Endothelial cell of umbilical vein (primary cell): ENCODE data around the gene NINJ2. TPM values are rescaled to one million over a fixed set of nuclear protein-coding genes. Genes with fewer than 3 reads are reported as not detected.

Experiments
- BruUV-seq: library from RNA; stranded (reverse); fragments of 400-500 nt; replicated peaks from 2 replicates; lab custom pipeline; 2021; lab: Mats Ljungman, UMichigan
- CTCF ChIA-PET: fragments of 300-600, 350-600 bp; sonication (Branson Sonifier 250); formaldehyde crosslinking; loops from one replicate; lab custom pipeline; 2021; ENCODE audit warnings: antibody characterized with exemption, inconsistent platforms; lab: Charles Lee
- POLR2A ChIA-PET: fragments of 300-600, 350-600 bp; sonication (Branson Sonifier 250); formaldehyde crosslinking; loops from one replicate; lab custom pipeline; 2021; ENCODE audit warnings: antibody characterized with exemption, inconsistent platforms; lab: Charles Lee
- DNase-seq: peaks from one replicate; pipeline ENCODE4 v3.0.0-alpha.2; 2011; ENCODE audit warnings: low read depth, low spot score
- FAIRE-seq: peaks from 2 replicates; lab custom pipeline; 2011; peaks lifted over from hg19 to GRCh38; lab: Jason Lieb, UNC
- H2AFZ ChIP-seq: 2 replicates; pipeline ENCODE4 v1.6.0; 2012; ENCODE audit warnings: low read depth, low read length, control low read depth, inconsistent platforms
- H3K27ac ChIP-seq: 2 replicates; pipeline ENCODE4 v1.5.1; 2011; ENCODE audit warnings: low read depth, mild to moderate bottlenecking, control low read depth, low read length, moderate library complexity; ENCODE audit not compliant: insufficient read depth
- H3K27me3 ChIP-seq, 2 experiments: 2 replicates each; pipeline versions ENCODE4 v1.6.0 to v1.6.1; 2011; ENCODE audit warnings: low read length in 2 of 2, mixed read lengths in 1 of 2; ENCODE audit not compliant: control insufficient read depth in 2 of 2, insufficient read depth in 2 of 2
- H3K36me3 ChIP-seq, 2 experiments: 2 replicates in 1 of 2; 3 replicates in 1 of 2; pipeline ENCODE4 v1.5.1; 2011; ENCODE audit warnings: low read length in 2 of 2, mild to moderate bottlenecking in 1 of 2, moderate library complexity in 1 of 2; ENCODE audit not compliant: control insufficient read depth in 2 of 2, insufficient read depth in 2 of 2; ENCODE audit errors: extremely low read depth in 1 of 2
- H3K4me1 ChIP-seq: 3 replicates; pipeline ENCODE4 v1.5.1; 2011; ENCODE audit warnings: mild to moderate bottlenecking, low read length; ENCODE audit not compliant: control insufficient read depth, insufficient read depth; ENCODE audit errors: extremely low read depth
- H3K4me2 ChIP-seq: 2 replicates; pipeline ENCODE4 v1.6.1; 2011; ENCODE audit warnings: low read length, control low read depth, mixed read lengths; ENCODE audit not compliant: insufficient read depth
- H3K4me3 ChIP-seq, 3 experiments: fragments of 200-600 bp in 1 of 3; sonication (generic), shearing (Covaris generic) in 1 of 3; replicated peaks in 1 of 3; 2 replicates each; pipeline ENCODE4 v1.5.1; 2011 to 2016; ENCODE audit warnings: control low read depth in 3 of 3, low read length in 3 of 3, mild to moderate bottlenecking in 2 of 3, inconsistent platforms in 1 of 3, low read depth in 1 of 3, moderate library complexity in 1 of 3; ENCODE audit not compliant: insufficient read depth in 1 of 3
- H3K79me2 ChIP-seq: 2 replicates; pipeline ENCODE4 v1.6.0; 2012; ENCODE audit warnings: low read length, inconsistent platforms; ENCODE audit not compliant: control insufficient read depth, insufficient read depth
- H3K9ac ChIP-seq: replicated peaks from 2 replicates; pipeline ENCODE3; 2011; ENCODE audit warnings: low read length, control low read depth; ENCODE audit not compliant: insufficient read depth; ENCODE audit errors: extremely low read depth
- H3K9me1 ChIP-seq: replicated peaks from 3 replicates; pipeline ENCODE4 v1.6.0; 2011; ENCODE audit warnings: mild to moderate bottlenecking, low read length; ENCODE audit not compliant: control insufficient read depth, insufficient read depth; ENCODE audit errors: extremely low read depth
- H3K9me3 ChIP-seq: replicated peaks from 2 replicates; pipeline ENCODE4 v1.5.1; 2012; ENCODE audit warnings: low read length, inconsistent platforms; ENCODE audit not compliant: control insufficient read depth, insufficient read depth
- H4K20me1 ChIP-seq: replicated peaks from 2 replicates; pipeline ENCODE3; 2011; ENCODE audit warnings: mild to moderate bottlenecking, low read length; ENCODE audit not compliant: control insufficient read depth, insufficient read depth; ENCODE audit errors: extremely low read depth
- CTCF ChIP-seq, 2 donors: IDR thresholded peaks; 1 replicate in 1 of 2; 2 replicates in 1 of 2; pipeline ENCODE4 v1.5.1; 2011; ENCODE audit warnings: low read length in 2 of 2, mild to moderate bottlenecking in 2 of 2, moderate library complexity in 2 of 2, control low read depth in 1 of 2, inconsistent platforms in 1 of 2, low read depth in 1 of 2; ENCODE audit not compliant: insufficient read depth in 1 of 2; ENCODE audit errors: extremely low read depth in 1 of 2
- EZH2 ChIP-seq: IDR thresholded peaks from 2 replicates; pipeline ENCODE4 v1.6.1; 2012; ENCODE audit warnings: borderline replicate concordance, low read depth, mild to moderate bottlenecking, moderate library complexity, low read length, inconsistent platforms; ENCODE audit not compliant: severe bottlenecking
- FOS ChIP-seq: IDR thresholded peaks from 2 replicates; pipeline ENCODE4 v1.6.1; 2011; ENCODE audit warnings: mild to moderate bottlenecking, low read length, moderate library complexity, borderline replicate concordance; ENCODE audit not compliant: insufficient read depth
- GATA2 ChIP-seq: IDR thresholded peaks from 2 replicates; pipeline ENCODE4 v1.7.0; 2011; ENCODE audit warnings: low read depth, mild to moderate bottlenecking, moderate library complexity, mixed read lengths, low read length; ENCODE audit not compliant: insufficient read length, insufficient read depth
- JUN ChIP-seq: IDR thresholded peaks from 2 replicates; pipeline ENCODE4 v1.6.1; 2011; ENCODE audit warnings: borderline replicate concordance, low read depth; ENCODE audit not compliant: insufficient read length, insufficient read depth
- MAX ChIP-seq: IDR thresholded peaks from 2 replicates; pipeline ENCODE4 v1.6.1; 2011; ENCODE audit not compliant: insufficient read depth, insufficient read length
- MYC ChIP-seq: IDR thresholded peaks from one replicate; pipeline ENCODE4 v1.6.1; 2011; ENCODE audit warnings: mild to moderate bottlenecking, low read depth, low read length
- POLR2A ChIP-seq: IDR thresholded peaks from 2 replicates; pipeline ENCODE4 v1.6.1; 2012; ENCODE audit warnings: low read depth, mild to moderate bottlenecking, control low read depth, low read length
- POLR2AphosphoS5 ChIP-seq: IDR thresholded peaks from 2 replicates; pipeline ENCODE4 v1.6.1; 2012; ENCODE audit warnings: low read depth, mild to moderate bottlenecking, control low read depth, low read length, moderate library complexity; ENCODE audit not compliant: insufficient read depth
- dilution Hi-C: fragments of 300-500 bp; cut with MboI; formaldehyde crosslinking; loops from one replicate; pipeline ENCODE4 v1.15.0; 2019; ENCODE audit warnings: low sequenced_read_pairs; ENCODE audit not compliant: extremely low pct_ligation_motif_present
- intact Hi-C: fragments of 100-400 bp; cut with micrococcal nuclease; formaldehyde crosslinking; loops from one replicate; pipeline ENCODE4 v1.10.0; 2022
- polyA plus RNA-seq, 4 experiments: library from polyadenylated mRNA; depleted of rRNA in 3 of 4; stranded (reverse) in 3 of 4; unstranded in 1 of 4; fragments of >200 nt; gene quantifications; 2 replicates each; pipeline versions ENCODE4 v1.2.1 to v1.2.3, GENCODE V29; 2011 to 2012; ENCODE audit warnings: missing spikeins in 1 of 4
- total RNA-seq: library from RNA; stranded (reverse); gene quantifications from 2 replicates; pipeline ENCODE4 v1.2.3, GENCODE V29; 2021

NINJ2 gene
- total and polyA plus RNA-seq, 2 donors (not counting 3 experiments of a cell fraction or from before 2014, with no cell fraction given), result 0.75 to 4.4 TPM

- peak overlapping the region; percentile 62 for H3K4me2 ChIP-seq
- peak overlapping the region; percentile 77 for H3K27ac ChIP-seq
- no peaks in the 10 kb centered on the region for H3K79me2 ChIP-seq
- H4K20me1 ChIP-seq, result no peaks in the 10 kb centered on the region
- no peaks in the 10 kb centered on the region for H3K27me3 ChIP-seq
- no peak overlapping the region for H3K4me3 ChIP-seq
- intact Hi-C loops (no loop called here), dilution Hi-C loops (no loop called here)
- no peaks in the 10 kb centered on the region for H3K9me3 ChIP-seq
- peak; percentile 91 for FAIRE-seq
- H3K9me1 ChIP-seq, result no peaks in the 10 kb centered on the region
- peak overlapping the region; percentile 29 for H3K9ac ChIP-seq
- peak; percentile 73 for TF ChIP-seq JUN
- TF ChIP-seq CTCF (IDR thresholded peaks at IDR 0.05; ENCODE audit: extremely low read depth in 1 of 2, insufficient read depth in 1 of 2, low read depth in 1 of 2, low read length in 2 of 2), result no peak
- no TSS peak for BruUV-seq
- ChIA-PET CTCF (interaction anchor here (1.0 to 2.4 kb wide), 6 partner anchors 8 to 192 kb away, joined by 3 to 10 read pairs (median 5); no protein-coding TSS in a partner anchor), POLR2A (interaction anchor here (0.8 kb wide), 1 partner anchor 128 kb away, joined by 7 read pairs; no protein-coding TSS in a partner anchor)
- peaks cover 8% of the 10 kb centered on the region for H3K4me1 ChIP-seq
- no peaks in the 10 kb centered on the region for H3K36me3 ChIP-seq
- peak; percentile 81 for DNase-seq
- peak overlapping the region; percentile 73 for H2AFZ ChIP-seq
Measured at GRCh38 chr12:622416-622815, 40.8 kb downstream of the NINJ2 start.

GRCh38 chr12:619346-619745 lies 43.9 kb downstream of the NINJ2 start:
- Histone ChIP-seq H3K4me2 (no peak overlapping the region), H2AFZ (no peak overlapping the region), H3K4me1 (peaks cover 18% of the 10 kb centered on the region), H4K20me1 (no peaks in the 10 kb centered on the region), H3K9me1 (no peaks in the 10 kb centered on the region), H3K9ac (no peak overlapping the region), H3K4me3 (no peak overlapping the region), H3K27me3 (no peaks in the 10 kb centered on the region), H3K27ac (no peak overlapping the region), H3K79me2 (no peaks in the 10 kb centered on the region), H3K9me3 (no peaks in the 10 kb centered on the region), H3K36me3 (no peaks in the 10 kb centered on the region)
- no peak for FAIRE-seq
- no TSS peak for BruUV-seq
- no peak for DNase-seq
- dilution Hi-C loops, result no loop called here
- ChIA-PET POLR2A (no interaction called here), CTCF (interaction anchor here (2.9 kb wide), 1 partner anchor 132 kb away, joined by 12 read pairs; no protein-coding TSS in a partner anchor)
- no peak for TF ChIP-seq CTCF (IDR thresholded peaks at IDR 0.05; ENCODE audit: extremely low read depth in 1 of 2, insufficient read depth in 1 of 2, low read depth in 1 of 2, low read length in 2 of 2)
- no peak for TF ChIP-seq POLR2AphosphoS5
- no peak for TF ChIP-seq POLR2A
- TF ChIP-seq EZH2, result no peak
- no peak for TF ChIP-seq GATA2
- no peak for TF ChIP-seq JUN
- TF ChIP-seq MYC, result no peak
- TF ChIP-seq MAX, result no peak
- TF ChIP-seq FOS, result no peak
- intact Hi-C loops, result no loop called here
